ENCODE data around the gene CAPN5. TPM values are rescaled to one million over a fixed set of nuclear protein-coding genes. Genes with fewer than 3 reads are reported as not detected.

CAPN5 gene
- total and polyA plus RNA-seq, 2 experiments from 2014 or later: 10.2 to 32.2 TPM

DNA sequence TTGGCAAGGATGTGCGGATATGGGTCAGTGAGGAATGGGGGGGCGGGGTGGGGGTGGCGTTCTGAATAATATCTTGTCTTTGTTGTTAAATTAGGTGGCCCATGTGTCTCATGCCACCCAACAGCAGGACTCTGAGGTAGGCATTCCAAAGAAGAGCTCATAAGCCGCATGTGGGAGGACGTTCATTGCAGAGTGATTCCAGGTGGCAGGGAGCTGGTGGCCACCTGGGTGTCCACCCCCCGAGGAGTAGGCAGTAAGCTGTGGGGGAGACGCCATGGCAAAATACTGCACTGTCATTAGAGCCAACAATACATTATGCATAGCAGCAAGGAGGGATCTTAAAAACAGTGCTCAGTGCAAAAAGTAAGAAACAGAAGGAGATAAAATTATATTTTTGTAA lies 14.3 kb upstream of the CAPN5 start:
- DNase-seq (ENCODE audit: low spot score) (no peak), ATAC-seq (no peak)
- 0 out of 2 replicates have a peak, but pooled peaks cover 2% of the 10 kb centered on the region for H3K4me1 ChIP-seq (ENCODE audit: insufficient read depth)
- no peaks in the 10 kb centered on the region for H3F3A ChIP-seq (replicated peaks; ENCODE audit: low read depth)
- no peaks in the 10 kb centered on the region; the same call in none of the 3 replicates for H3K36me3 Mint-ChIP-seq (ENCODE audit: low read depth)
- no peak overlapping the region for H2AFZ ChIP-seq
- no peak overlapping the region for H3K27ac ChIP-seq (ENCODE audit: low read depth)
- peaks cover 2% of the 10 kb centered on the region for H3K27me3 Mint-ChIP-seq (ENCODE audit: insufficient read depth, low read depth, poor library complexity)
- no peaks in the 10 kb centered on the region for H3K9me2 ChIP-seq (ENCODE audit: insufficient read depth)
- H3K36me3 ChIP-seq (ENCODE audit: insufficient read depth): no peaks in the 10 kb centered on the region
- H4K20me1 ChIP-seq (replicated peaks; ENCODE audit: insufficient read depth): no peaks in the 10 kb centered on the region
- peaks cover 16% of the 10 kb centered on the region for H3K9me3 Mint-ChIP-seq
- TF ChIP-seq JUNB (IDR thresholded peaks at IDR 0.05; ENCODE audit: unreplicated experiment) (no peak), CREB1 (CRISPR knock-in tag; IDR thresholded peaks at IDR 0.05; ENCODE audit: low read depth) (no peak), ZNF114 (CRISPR knock-in tag; IDR thresholded peaks at IDR 0.05) (no peak), ZNF331 (CRISPR knock-in tag; IDR thresholded peaks at IDR 0.05; ENCODE audit: low read depth) (no peak), NANOG (IDR thresholded peaks at IDR 0.05; ENCODE audit: borderline replicate concordance) (no peak), STAT1 (IDR thresholded peaks at IDR 0.05; ENCODE audit: unreplicated experiment) (no peak), ETS1 (IDR thresholded peaks at IDR 0.05) (no peak), POLR2AphosphoS5 (IDR thresholded peaks at IDR 0.05; ENCODE audit: low read depth) (no peak)
- TF ChIP-seq, protein P1, sequence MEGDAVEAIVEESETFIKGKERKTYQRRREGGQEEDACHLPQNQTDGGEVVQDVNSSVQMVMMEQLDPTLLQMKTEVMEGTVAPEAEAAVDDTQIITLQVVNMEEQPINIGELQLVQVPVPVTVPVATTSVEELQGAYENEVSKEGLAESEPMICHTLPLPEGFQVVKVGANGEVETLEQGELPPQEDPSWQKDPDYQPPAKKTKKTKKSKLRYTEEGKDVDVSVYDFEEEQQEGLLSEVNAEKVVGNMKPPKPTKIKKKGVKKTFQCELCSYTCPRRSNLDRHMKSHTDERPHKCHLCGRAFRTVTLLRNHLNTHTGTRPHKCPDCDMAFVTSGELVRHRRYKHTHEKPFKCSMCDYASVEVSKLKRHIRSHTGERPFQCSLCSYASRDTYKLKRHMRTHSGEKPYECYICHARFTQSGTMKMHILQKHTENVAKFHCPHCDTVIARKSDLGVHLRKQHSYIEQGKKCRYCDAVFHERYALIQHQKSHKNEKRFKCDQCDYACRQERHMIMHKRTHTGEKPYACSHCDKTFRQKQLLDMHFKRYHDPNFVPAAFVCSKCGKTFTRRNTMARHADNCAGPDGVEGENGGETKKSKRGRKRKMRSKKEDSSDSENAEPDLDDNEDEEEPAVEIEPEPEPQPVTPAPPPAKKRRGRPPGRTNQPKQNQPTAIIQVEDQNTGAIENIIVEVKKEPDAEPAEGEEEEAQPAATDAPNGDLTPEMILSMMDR (conservative IDR thresholded peaks at IDR 0.05; ENCODE audit: low read depth in 2 of 2): no peak
- TF ChIP-seq, protein P2, sequence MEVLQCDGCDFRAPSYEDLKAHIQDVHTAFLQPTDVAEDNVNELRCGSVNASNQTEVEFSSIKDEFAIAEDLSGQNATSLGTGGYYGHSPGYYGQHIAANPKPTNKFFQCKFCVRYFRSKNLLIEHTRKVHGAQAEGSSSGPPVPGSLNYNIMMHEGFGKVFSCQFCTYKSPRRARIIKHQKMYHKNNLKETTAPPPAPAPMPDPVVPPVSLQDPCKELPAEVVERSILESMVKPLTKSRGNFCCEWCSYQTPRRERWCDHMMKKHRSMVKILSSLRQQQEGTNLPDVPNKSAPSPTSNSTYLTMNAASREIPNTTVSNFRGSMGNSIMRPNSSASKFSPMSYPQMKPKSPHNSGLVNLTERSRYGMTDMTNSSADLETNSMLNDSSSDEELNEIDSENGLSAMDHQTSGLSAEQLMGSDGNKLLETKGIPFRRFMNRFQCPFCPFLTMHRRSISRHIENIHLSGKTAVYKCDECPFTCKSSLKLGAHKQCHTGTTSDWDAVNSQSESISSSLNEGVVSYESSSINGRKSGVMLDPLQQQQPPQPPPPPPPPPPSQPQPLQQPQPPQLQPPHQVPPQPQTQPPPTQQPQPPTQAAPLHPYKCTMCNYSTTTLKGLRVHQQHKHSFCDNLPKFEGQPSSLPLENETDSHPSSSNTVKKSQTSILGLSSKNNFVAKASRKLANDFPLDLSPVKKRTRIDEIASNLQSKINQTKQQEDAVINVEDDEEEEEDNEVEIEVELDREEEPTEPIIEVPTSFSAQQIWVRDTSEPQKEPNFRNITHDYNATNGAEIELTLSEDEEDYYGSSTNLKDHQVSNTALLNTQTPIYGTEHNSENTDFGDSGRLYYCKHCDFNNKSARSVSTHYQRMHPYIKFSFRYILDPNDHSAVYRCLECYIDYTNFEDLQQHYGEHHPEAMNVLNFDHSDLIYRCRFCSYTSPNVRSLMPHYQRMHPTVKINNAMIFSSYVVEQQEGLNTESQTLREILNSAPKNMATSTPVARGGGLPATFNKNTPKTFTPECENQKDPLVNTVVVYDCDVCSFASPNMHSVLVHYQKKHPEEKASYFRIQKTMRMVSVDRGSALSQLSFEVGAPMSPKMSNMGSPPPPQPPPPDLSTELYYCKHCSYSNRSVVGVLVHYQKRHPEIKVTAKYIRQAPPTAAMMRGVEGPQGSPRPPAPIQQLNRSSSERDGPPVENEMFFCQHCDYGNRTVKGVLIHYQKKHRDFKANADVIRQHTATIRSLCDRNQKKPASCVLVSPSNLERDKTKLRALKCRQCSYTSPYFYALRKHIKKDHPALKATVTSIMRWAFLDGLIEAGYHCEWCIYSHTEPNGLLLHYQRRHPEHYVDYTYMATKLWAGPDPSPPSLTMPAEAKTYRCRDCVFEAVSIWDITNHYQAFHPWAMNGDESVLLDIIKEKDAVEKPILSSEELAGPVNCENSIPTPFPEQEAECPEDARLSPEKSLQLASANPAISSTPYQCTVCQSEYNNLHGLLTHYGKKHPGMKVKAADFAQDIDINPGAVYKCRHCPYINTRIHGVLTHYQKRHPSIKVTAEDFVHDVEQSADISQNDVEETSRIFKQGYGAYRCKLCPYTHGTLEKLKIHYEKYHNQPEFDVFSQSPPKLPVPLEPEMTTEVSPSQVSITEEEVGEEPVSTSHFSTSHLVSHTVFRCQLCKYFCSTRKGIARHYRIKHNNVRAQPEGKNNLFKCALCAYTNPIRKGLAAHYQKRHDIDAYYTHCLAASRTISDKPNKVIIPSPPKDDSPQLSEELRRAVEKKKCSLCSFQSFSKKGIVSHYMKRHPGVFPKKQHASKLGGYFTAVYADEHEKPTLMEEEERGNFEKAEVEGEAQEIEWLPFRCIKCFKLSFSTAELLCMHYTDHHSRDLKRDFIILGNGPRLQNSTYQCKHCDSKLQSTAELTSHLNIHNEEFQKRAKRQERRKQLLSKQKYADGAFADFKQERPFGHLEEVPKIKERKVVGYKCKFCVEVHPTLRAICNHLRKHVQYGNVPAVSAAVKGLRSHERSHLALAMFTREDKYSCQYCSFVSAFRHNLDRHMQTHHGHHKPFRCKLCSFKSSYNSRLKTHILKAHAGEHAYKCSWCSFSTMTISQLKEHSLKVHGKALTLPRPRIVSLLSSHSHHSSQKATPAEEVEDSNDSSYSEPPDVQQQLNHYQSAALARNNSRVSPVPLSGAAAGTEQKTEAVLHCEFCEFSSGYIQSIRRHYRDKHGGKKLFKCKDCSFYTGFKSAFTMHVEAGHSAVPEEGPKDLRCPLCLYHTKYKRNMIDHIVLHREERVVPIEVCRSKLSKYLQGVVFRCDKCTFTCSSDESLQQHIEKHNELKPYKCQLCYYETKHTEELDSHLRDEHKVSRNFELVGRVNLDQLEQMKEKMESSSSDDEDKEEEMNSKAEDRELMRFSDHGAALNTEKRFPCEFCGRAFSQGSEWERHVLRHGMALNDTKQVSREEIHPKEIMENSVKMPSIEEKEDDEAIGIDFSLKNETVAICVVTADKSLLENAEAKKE (CRISPR knock-in tag; IDR thresholded peaks at IDR 0.05): no peak
- H3K27me3 ChIP-seq (ENCODE audit: insufficient read depth): no peaks in the 10 kb centered on the region
- H3K4me3 ChIP-seq: no peak overlapping the region
- no peak overlapping the region for H3K27ac Mint-ChIP-seq
- H3K4me1 Mint-ChIP-seq: peaks cover 3% of the 10 kb centered on the region; the same call in 1 of the 3 replicates
- no peak overlapping the region for H3K4me2 ChIP-seq
- H3K79me2 ChIP-seq (replicated peaks; ENCODE audit: insufficient read depth): no peaks in the 10 kb centered on the region
- no peak overlapping the region for H3K4me3 Mint-ChIP-seq

Measured in GM23338 (cell line).